ENCODE results near the gene MYO3B. TPM values are rescaled to one million over a fixed set of nuclear protein-coding genes. Genes with fewer than 3 reads are reported as not detected.

The MYO3B gene
- total RNA-seq, 1 experiment from 2014 or later = 0.52 TPM

DNA sequence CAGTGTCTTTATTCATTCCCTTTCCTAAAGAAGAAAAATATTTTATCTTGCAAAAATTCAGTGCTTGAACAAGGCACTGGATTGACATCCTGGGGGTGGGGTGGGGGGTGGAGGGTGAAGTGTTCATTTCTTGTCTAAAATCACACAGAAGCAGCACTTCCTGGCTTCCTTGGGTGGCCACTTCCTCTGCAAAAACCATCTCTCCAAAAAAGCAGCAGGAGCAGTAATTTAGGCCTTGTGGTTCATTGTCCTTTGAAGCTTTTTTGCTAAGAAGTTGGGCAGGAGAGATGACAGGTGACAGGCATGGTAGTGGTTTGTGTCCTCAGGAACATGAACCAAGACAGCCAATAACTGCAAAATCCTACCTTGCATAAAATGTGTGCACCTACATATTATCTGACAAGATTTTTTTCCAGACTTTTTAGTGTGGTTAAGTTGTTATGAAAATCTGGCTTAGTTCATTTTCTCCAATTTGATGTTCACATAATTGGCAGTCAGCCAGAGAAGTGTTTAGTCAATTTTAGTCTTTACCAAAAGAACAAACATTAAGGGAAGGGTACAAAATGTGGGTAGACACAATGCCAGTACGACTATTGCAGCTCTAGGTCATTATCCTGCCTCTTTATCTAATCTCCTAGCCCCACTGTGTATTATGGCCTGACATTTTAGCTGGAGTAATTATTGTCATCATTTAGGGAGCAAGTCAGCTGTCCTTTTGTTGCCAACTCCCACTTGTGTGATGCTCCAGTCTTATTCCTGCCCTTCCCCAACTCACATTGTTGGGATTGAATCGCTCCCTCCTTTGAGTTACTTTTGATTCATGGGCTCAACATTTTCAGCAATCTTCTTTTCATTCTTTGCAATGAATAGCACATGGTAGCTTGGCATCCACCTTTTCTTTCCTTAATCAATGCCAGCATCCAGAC, 177.2 kb downstream of the MYO3B start:
- CTCF ChIA-PET = no interaction called here

DNA sequence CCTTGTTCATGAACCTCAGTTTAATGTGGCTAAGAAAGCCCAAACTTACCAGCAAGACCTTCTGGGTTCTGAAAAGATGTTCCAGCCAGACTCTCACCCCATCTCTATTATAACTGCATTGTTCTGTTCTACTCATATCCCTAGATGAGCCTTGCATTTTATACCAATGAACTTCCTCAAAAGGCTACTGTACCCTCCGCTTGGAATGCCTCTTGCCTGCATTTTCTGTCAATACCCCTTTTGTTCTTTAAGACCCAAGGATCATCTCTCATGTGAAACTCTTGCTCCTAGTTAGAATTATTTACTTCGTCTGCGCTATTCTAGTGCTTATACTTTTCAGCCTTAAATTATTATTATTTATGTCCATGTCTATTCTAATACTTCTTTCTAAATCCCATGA, 181.5 kb downstream of the MYO3B start:
- POLR2A ChIA-PET (ENCODE audit: low non-redundant PET) = no interaction called here
- CTCF ChIA-PET = no interaction called here

More for the DNA sequence above, 177.2 kb downstream of the MYO3B start:
- H3K27ac ChIP-seq (ENCODE audit: low read depth, low read length, poor library complexity, severe bottlenecking) = no peak overlapping the region
- peaks cover 17% of the 10 kb centered on the region for H3K4me1 ChIP-seq (ENCODE audit: insufficient read depth, low read length, poor library complexity, severe bottlenecking)
- TF ChIP-seq EZH2 (IDR thresholded peaks at IDR 0.05; ENCODE audit: borderline replicate concordance, low read depth, low read length, poor library complexity, severe bottlenecking) = no peak
- TF ChIP-seq, protein P1, sequence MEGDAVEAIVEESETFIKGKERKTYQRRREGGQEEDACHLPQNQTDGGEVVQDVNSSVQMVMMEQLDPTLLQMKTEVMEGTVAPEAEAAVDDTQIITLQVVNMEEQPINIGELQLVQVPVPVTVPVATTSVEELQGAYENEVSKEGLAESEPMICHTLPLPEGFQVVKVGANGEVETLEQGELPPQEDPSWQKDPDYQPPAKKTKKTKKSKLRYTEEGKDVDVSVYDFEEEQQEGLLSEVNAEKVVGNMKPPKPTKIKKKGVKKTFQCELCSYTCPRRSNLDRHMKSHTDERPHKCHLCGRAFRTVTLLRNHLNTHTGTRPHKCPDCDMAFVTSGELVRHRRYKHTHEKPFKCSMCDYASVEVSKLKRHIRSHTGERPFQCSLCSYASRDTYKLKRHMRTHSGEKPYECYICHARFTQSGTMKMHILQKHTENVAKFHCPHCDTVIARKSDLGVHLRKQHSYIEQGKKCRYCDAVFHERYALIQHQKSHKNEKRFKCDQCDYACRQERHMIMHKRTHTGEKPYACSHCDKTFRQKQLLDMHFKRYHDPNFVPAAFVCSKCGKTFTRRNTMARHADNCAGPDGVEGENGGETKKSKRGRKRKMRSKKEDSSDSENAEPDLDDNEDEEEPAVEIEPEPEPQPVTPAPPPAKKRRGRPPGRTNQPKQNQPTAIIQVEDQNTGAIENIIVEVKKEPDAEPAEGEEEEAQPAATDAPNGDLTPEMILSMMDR (conservative IDR thresholded peaks at IDR 0.05; ENCODE audit: low read depth, low read length) = no peak
- peak; percentile 88 for DNase-seq (ENCODE audit: low spot score)
- H3K9me3 ChIP-seq (ENCODE audit: low read depth, low read length, poor library complexity, severe bottlenecking) = no peaks in the 10 kb centered on the region
- no peaks in the 10 kb centered on the region for H3K36me3 ChIP-seq (ENCODE audit: insufficient read depth, low read length, poor library complexity, severe bottlenecking)
- no peak overlapping the region for H3K4me3 ChIP-seq (ENCODE audit: low read depth, low read length, poor library complexity, severe bottlenecking)
- H3K27me3 ChIP-seq (replicated peaks; ENCODE audit: insufficient read depth, low read depth, low read length, poor library complexity) = no peaks in the 10 kb centered on the region
- POLR2A ChIA-PET (ENCODE audit: low non-redundant PET) = no interaction called here
- BruUV-seq (replicated peaks) = no TSS peak
- intact Hi-C loops (cut with micrococcal nuclease; ENCODE audit: unreplicated experiment) = no loop called here

DNA sequence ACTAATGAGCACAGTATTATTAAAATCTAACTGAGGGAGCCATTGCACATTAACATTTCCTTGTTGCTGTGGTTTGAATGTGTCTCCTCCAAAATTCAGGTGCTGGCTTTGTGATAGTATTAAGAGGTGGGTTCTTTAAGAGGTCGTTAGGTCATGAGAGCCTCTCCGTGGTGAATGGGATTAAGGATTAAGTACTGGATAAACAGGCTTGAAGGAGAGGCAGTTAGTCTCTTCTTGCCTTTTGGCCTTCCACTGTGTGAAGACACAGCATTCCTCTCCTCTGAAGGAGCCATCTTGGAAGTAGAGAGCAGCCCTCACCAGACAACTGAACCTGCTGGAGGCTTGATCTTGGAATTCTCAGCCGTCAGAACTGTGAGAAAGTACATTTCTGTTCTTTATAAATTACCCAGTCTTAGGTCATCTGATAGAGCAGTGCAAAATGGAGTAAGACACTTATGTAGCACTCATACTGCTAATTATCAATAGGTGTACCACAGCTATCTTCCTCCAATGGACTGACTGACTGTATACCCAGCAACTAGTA, 182.7 kb downstream of the MYO3B start:
- intact Hi-C loops (cut with micrococcal nuclease; ENCODE audit: unreplicated experiment) = loop anchor here (2.0 to 5.0 kb wide), 4 partner anchors 36 to 454 kb away; no protein-coding TSS in a partner anchor
- Histone ChIP-seq H3K27me3 (replicated peaks; ENCODE audit: insufficient read depth, low read depth, low read length, poor library complexity) (peaks cover 16% of the 10 kb centered on the region), H3K9me3 (ENCODE audit: low read depth, low read length, poor library complexity, severe bottlenecking) (no peaks in the 10 kb centered on the region), H3K36me3 (ENCODE audit: insufficient read depth, low read length, poor library complexity, severe bottlenecking) (no peaks in the 10 kb centered on the region), H3K4me3 (ENCODE audit: low read depth, low read length, poor library complexity, severe bottlenecking) (no peak overlapping the region), H3K4me1 (ENCODE audit: insufficient read depth, low read length, poor library complexity, severe bottlenecking) (no peaks in the 10 kb centered on the region), H3K27ac (ENCODE audit: low read depth, low read length, poor library complexity, severe bottlenecking) (no peak overlapping the region)
- no TSS peak for BruUV-seq (replicated peaks)
- POLR2A ChIA-PET (ENCODE audit: low non-redundant PET) = no interaction called here
- CTCF ChIA-PET = interaction anchor here (0.5 to 2.8 kb wide), 5 partner anchors 17 to 462 kb away, joined by 3 to 16 read pairs (median 4); partner anchors contain the start of gene GAD1
- no peak for DNase-seq (ENCODE audit: low spot score)
- no peak for TF ChIP-seq EZH2 (IDR thresholded peaks at IDR 0.05; ENCODE audit: borderline replicate concordance, low read depth, low read length, poor library complexity, severe bottlenecking)
- TF ChIP-seq, protein P1 (conservative IDR thresholded peaks at IDR 0.05; ENCODE audit: low read depth, low read length) = no peak

More for the DNA sequence above, 181.5 kb downstream of the MYO3B start:
- H3K9me3 ChIP-seq (ENCODE audit: low read depth, low read length, poor library complexity, severe bottlenecking) = no peaks in the 10 kb centered on the region
- no peak for DNase-seq (ENCODE audit: low spot score)
- peaks cover 10% of the 10 kb centered on the region for H3K4me1 ChIP-seq (ENCODE audit: insufficient read depth, low read length, poor library complexity, severe bottlenecking)
- intact Hi-C loops (cut with micrococcal nuclease; ENCODE audit: unreplicated experiment) = no loop called here
- no peak overlapping the region for H3K27ac ChIP-seq (ENCODE audit: low read depth, low read length, poor library complexity, severe bottlenecking)
- no peak for TF ChIP-seq EZH2 (IDR thresholded peaks at IDR 0.05; ENCODE audit: borderline replicate concordance, low read depth, low read length, poor library complexity, severe bottlenecking)
- TF ChIP-seq, protein P1 (conservative IDR thresholded peaks at IDR 0.05; ENCODE audit: low read depth, low read length) = no peak
- BruUV-seq (replicated peaks) = no TSS peak
- H3K4me3 ChIP-seq (ENCODE audit: low read depth, low read length, poor library complexity, severe bottlenecking) = no peak overlapping the region
- peaks cover 4% of the 10 kb centered on the region for H3K27me3 ChIP-seq (replicated peaks; ENCODE audit: insufficient read depth, low read depth, low read length, poor library complexity)
- H3K36me3 ChIP-seq (ENCODE audit: insufficient read depth, low read length, poor library complexity, severe bottlenecking) = no peaks in the 10 kb centered on the region
